Skeletal muscle tissue (tissue), 5 donors: Measurements from ENCODE around the gene EXOSC2. TPM values are rescaled to one million over a fixed set of nuclear protein-coding genes. Genes with fewer than 3 reads are reported as not detected.

Experiments used
- H3K27ac ChIP-seq: one replicate; pipeline ENCODE4 v1.7.0; 2013; ENCODE audit warnings: mild to moderate bottlenecking, low read depth, low read length, inconsistent platforms
- H3K27me3 ChIP-seq, 3 donors: one replicate each; pipeline ENCODE4 v1.7.0; 2013; ENCODE audit warnings: low read length in 3 of 3; ENCODE audit not compliant: control insufficient read depth in 3 of 3, insufficient read depth in 3 of 3
- H3K36me3 ChIP-seq, 3 donors: one replicate each; pipeline ENCODE4 v1.7.0; 2013; ENCODE audit warnings: low read length in 3 of 3; ENCODE audit not compliant: control insufficient read depth in 3 of 3, insufficient read depth in 3 of 3
- H3K4me1 ChIP-seq, 3 donors: one replicate each; pipeline ENCODE4 v1.7.0; 2013; ENCODE audit warnings: low read length in 3 of 3, mild to moderate bottlenecking in 3 of 3; ENCODE audit not compliant: control insufficient read depth in 3 of 3, insufficient read depth in 3 of 3
- H3K4me3 ChIP-seq, 3 donors: one replicate each; pipeline ENCODE4 v1.7.0; 2013; ENCODE audit warnings: low read length in 3 of 3
- H3K9ac ChIP-seq, 3 donors: one replicate each; pipeline ENCODE4 v1.7.0; 2013; ENCODE audit warnings: low read length in 3 of 3, mild to moderate bottlenecking in 3 of 3, moderate library complexity in 2 of 3, low read depth in 1 of 3
- H3K9me3 ChIP-seq, 3 donors: one replicate each; pipeline ENCODE4 v1.7.0; 2013; ENCODE audit warnings: low read length in 3 of 3; ENCODE audit not compliant: control insufficient read depth in 3 of 3
- small RNA-seq: library from RNA; depleted of rRNA; stranded (forward); fragments of <200 nt; gene quantifications from one replicate; pipeline ENCODE3, GENCODE V24; 2014
- total RNA-seq: library from RNA; depleted of rRNA; stranded (reverse); fragments of >200 nt; gene quantifications from one replicate; pipeline ENCODE4 v1.2.3, GENCODE V29; 2014
- donor health status: Osteomylitis.

Gene EXOSC2
- total RNA-seq, 1 donor from 2014 or later: 27.1 TPM

DNA sequence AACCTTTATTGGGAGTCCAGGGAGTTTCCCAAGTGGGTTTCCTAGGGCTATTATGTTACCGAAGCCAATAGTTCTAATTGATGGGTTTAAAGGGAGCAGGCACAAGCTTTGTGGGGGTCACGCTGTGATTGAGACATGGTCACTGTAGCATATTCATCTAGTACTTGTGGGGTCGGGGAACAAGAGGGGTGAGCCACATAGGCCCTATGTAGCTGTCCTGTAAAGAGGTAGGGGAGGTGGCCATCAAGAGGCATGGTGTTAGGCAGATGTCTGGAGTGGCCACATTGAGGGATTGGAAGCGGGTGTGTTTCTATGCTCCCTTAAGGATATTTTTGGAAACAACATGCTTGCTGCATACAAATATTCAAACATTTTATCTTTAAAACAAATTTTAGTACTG, 50.1 kb downstream of the EXOSC2 start:
- H3K4me3 ChIP-seq: no peak overlapping the region

DNA sequence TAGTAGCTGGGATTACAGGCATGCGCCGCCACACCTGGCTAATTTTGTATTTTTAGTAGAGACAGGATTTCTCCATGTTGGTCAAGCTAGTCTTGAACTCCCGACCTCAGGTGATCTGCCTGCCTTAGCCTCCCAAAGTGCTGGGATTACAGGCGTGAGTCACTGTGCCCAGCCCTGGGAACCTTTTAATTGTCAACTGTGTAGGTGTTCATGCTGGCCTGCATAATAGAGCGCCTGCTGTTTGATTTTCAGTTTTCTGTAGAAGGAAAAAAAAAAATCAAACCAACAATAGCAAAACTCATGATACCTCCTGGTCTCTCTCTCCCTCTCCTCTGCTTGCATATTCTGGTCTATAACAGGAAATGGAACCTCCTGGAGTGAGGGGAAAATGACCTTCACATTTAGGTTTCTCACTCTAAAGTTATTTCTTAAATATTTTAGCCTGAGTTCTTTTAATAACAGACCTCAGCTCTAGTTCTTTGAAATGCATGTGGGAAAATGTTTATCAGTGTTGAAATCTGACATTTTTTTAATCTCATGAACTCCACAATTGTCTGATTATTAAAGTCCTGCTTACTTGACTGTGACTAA, 51.7 kb downstream of the EXOSC2 start:
- no peak overlapping the region for H3K27ac ChIP-seq
- H3K4me3 ChIP-seq: no peak overlapping the region
- no peak overlapping the region for H3K9ac ChIP-seq
- H3K9me3 ChIP-seq: no peaks in the 10 kb centered on the region
- peaks cover 0 to 12% (median 6%) of the 10 kb centered on the region in 3 donors for H3K4me1 ChIP-seq
- no peaks in the 10 kb centered on the region for H3K36me3 ChIP-seq
- no peaks in the 10 kb centered on the region for H3K27me3 ChIP-seq

More for the DNA sequence above, 50.1 kb downstream of the EXOSC2 start:
- no peak overlapping the region for H3K27ac ChIP-seq
- no peaks in the 10 kb centered on the region for H3K27me3 ChIP-seq
- no peak overlapping the region for H3K9ac ChIP-seq
- peaks cover 0 to 12% (median 6%) of the 10 kb centered on the region in 3 donors for H3K4me1 ChIP-seq
- H3K9me3 ChIP-seq: no peaks in the 10 kb centered on the region
- no peaks in the 10 kb centered on the region for H3K36me3 ChIP-seq

DNA sequence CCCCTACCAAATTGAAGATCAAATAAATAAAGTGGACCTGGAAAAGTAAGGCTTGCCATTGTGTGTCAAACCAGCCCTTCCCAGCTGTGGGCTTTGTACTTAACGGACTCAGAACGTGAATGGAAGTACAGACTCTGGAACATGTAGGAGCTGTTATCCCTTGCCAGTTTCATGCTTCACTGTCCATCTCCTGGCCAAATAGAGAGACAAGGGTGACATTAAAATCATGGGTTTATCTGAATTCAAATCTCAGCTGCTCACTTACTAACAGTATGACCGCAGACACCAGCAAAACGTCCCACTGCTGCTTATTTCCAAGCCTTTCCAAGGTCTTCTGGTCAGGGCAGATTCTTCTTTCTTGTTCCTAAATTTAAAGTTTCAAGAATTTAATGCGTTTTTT, 52.2 kb downstream of the EXOSC2 start:
- no peaks in the 10 kb centered on the region for H3K9me3 ChIP-seq
- H3K4me3 ChIP-seq: no peak overlapping the region
- H3K4me1 ChIP-seq: peaks cover 0 to 12% (median 6%) of the 10 kb centered on the region in 3 donors
- H3K27ac ChIP-seq: no peak overlapping the region
- no peaks in the 10 kb centered on the region for H3K36me3 ChIP-seq
- no peaks in the 10 kb centered on the region for H3K27me3 ChIP-seq
- H3K9ac ChIP-seq: no peak overlapping the region

DNA sequence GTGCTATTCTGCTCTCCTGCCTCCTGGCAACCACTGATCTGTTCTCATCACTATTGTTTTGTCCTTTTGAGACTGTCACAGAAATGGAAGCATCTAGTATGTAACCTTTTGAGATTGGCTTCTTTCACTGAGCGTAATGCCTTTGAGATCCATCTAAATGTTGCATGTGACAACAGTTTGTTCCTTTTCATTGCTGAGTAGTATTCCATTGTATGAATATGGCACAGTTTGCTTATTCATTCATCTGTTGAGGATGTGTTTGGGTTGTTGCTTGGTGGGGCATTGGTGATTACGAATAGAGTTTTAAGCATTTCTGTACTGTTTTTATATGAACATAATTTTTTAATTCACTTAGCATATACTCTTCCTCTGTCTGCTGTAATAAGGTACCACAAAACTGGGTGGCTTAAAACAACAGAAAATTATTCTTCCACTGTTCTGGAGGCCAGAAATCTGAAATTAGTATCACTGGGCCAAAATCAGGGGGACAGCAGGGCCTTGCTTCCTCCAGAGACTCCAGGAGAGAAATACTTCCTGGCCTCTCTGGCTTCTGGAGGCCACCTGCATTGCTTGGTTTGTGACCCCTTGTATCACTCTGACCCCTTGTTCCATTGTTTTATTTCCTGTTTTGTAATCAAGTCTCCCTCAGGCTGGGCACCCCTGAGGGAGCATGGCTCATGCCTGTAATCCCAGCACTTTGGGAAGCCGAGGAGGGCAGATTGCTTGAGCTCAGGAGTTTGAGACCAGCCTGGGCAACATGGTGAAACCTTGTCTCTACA, 53.0 kb downstream of the EXOSC2 start:
- no peak overlapping the region for H3K9ac ChIP-seq
- H3K27ac ChIP-seq: no peak overlapping the region
- no peaks in the 10 kb centered on the region for H3K27me3 ChIP-seq
- H3K4me3 ChIP-seq: no peak overlapping the region
- no peaks in the 10 kb centered on the region for H3K36me3 ChIP-seq
- H3K4me1 ChIP-seq: peaks cover 0 to 6% (median 6%) of the 10 kb centered on the region in 3 donors
- H3K9me3 ChIP-seq: no peaks in the 10 kb centered on the region

DNA sequence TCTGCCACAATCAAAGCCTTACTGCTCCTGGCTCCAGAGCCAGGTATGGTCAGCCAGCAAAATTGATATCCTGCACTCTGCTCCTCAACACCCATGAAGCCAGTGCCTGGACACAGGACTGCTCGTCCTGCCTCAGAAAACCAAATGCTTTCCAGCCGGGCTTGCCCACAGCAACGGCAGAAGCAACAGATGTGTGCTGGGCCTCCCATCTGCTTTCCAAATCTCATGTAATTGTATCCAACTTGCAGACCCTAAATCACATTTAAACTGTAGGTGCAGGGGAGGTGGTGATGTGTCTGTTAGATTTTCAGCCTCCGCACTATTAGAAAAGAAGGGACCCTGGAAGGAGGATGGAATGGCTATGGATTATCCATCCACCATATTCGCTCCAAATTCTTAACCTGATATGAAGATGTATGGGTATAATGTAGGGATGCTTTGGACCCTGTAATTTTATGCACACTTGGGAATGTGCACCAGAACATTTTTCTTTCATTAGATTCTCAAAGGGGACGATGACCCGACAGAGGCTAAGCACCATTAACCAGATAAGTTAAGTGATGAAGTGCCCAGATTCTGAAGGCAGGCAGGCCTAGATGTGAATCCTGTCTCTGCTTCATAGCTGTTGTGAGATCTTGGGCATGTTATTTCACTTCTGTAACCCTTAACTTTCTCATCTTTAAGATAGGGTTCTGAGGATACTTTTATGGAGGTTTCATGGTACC, 58.2 kb downstream of the EXOSC2 start:
- no peaks in the 10 kb centered on the region for H3K27me3 ChIP-seq
- H3K9me3 ChIP-seq: no peaks in the 10 kb centered on the region
- H3K4me1 ChIP-seq: peaks cover 0 to 8% (median 3%) of the 10 kb centered on the region in 3 donors
- no peak overlapping the region for H3K4me3 ChIP-seq
- H3K9ac ChIP-seq: no peak overlapping the region
- no peak overlapping the region for H3K27ac ChIP-seq
- H3K36me3 ChIP-seq: no peaks in the 10 kb centered on the region

Small RNA genes within 50 kb of the gene (small RNA-seq; reads per million reads assigned to genes)
- gene AL359092.1: not detected

Other genes starting within 250 kb of the EXOSC2 start
- gene ASS1, start 248.8 kb upstream of the EXOSC2 start, total RNA-seq: 109 TPM
- gene FUBP3, start 114.2 kb upstream of the EXOSC2 start, total RNA-seq: 18.8 TPM
- gene PRDM12, start 29.2 kb upstream of the EXOSC2 start, total RNA-seq: not detected
- gene ABL1, start 141.5 kb downstream of the EXOSC2 start, total RNA-seq: 27.7 TPM
- not detected for gene QRFP, start 203.0 kb downstream of the EXOSC2 start, total RNA-seq
- gene FIBCD1, start 245.5 kb downstream of the EXOSC2 start, total RNA-seq: not detected